Upper lobe of left lung (tissue), 4 donors: ENCODE measurements around the gene SPRED1.

Source experiments
- CTCF ChIP-seq, 6 experiments: fragments of 450-650 bp in 4 of 6; fragments of 200-600 bp in 2 of 6; sonication (generic) in 2 of 6; IDR thresholded peaks; one replicate each; pipeline ENCODE4 v1.5.1; 2016 to 2019; ENCODE audit warnings: antibody characterized with exemption in 6 of 6
- POLR2A ChIP-seq, 4 donors: fragments of 450-650 bp; IDR thresholded peaks; one replicate each; pipeline ENCODE4 v1.5.1; 2016 to 2017; ENCODE audit warnings: antibody characterized with exemption in 4 of 4, mild to moderate bottlenecking in 2 of 4

GRCh38 chr15:38320181-38320580 is 67.5 kb downstream of the SPRED1 start:
- TF ChIP-seq POLR2A (IDR thresholded peaks at IDR 0.05) = no peak
- TF ChIP-seq CTCF (IDR thresholded peaks at IDR 0.05) = no peak
